Fibroblast of the aortic adventitia (primary cell): Measurements from ENCODE around the gene LIPC. TPM values are rescaled to one million over a fixed set of nuclear protein-coding genes. Genes with fewer than 3 reads are reported as not detected.

Experiments used
- DNase-seq: peaks from one replicate; pipeline ENCODE4 v3.0.0-alpha.2; 2010; ENCODE audit warnings: low read depth
- H3K4me3 ChIP-seq: 2 replicates; pipeline ENCODE4 v1.5.1; 2011; ENCODE audit warnings: low read depth, mild to moderate bottlenecking, control low read depth, low read length, moderate library complexity
- CTCF ChIP-seq: IDR thresholded peaks from 2 replicates; pipeline ENCODE4 v1.5.1; 2011; ENCODE audit warnings: mild to moderate bottlenecking, low read length, control low read depth, inconsistent platforms; ENCODE audit not compliant: insufficient read depth
- total RNA-seq: library from RNA; depleted of rRNA; stranded (reverse); fragments of >200 nt; gene quantifications from 2 replicates; pipeline ENCODE4 v1.2.3, GENCODE V29; 2012; ENCODE audit warnings: low replicate concordance

Gene LIPC
- total RNA-seq, 1 donor, result 0.90 TPM

DNA sequence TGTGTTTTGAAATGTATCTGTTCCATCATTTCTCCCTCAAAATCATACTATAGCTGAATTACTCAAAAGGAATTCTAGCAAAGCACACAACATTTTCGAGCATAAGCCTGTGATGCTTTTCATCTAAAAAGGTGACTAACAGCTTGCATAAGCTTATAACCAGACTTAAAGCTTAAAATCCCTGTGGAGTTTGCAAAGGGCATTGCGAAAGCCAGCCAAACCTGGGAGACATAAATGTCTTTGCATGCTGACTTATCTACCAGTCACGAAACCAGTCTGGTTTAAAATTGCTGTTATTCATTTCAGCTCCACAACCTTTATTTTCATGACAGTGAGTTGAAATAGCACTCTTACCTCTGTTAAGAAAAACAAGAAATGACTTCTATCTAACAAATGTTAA, 35.6 kb upstream of the LIPC start:
- H3K4me3 ChIP-seq, result no peak overlapping the region

GRCh38 chr15:58398071-58398470, 33.7 kb upstream of the LIPC start:
- no peak for TF ChIP-seq CTCF
- no peak overlapping the region for H3K4me3 ChIP-seq
- no peak for DNase-seq

More for the DNA sequence above, 35.6 kb upstream of the LIPC start:
- TF ChIP-seq CTCF, result no peak
- peak; percentile 98 for DNase-seq

GRCh38 chr15:58398643-58399042, 33.1 kb upstream of the LIPC start:
- no peak for TF ChIP-seq CTCF
- no peak overlapping the region for H3K4me3 ChIP-seq
- DNase-seq, result no peak

- DNase-seq, result no peak
- TF ChIP-seq CTCF, result no peak
Observed at GRCh38 chr15:58399739-58400138, 32.1 kb upstream of the LIPC start.

GRCh38 chr15:58401276-58401675, 30.5 kb upstream of the LIPC start:
- DNase-seq, result no peak
- no peak overlapping the region for H3K4me3 ChIP-seq
- TF ChIP-seq CTCF, result no peak

More at GRCh38 chr15:58399739-58400138, 32.1 kb upstream of the LIPC start:
- no peak overlapping the region for H3K4me3 ChIP-seq

- TF ChIP-seq CTCF, result no peak
- DNase-seq, result peak; percentile 83
- H3K4me3 ChIP-seq, result no peak overlapping the region
Observed at GRCh38 chr15:58401991-58402649, 29.7 kb upstream of the LIPC start.

DNA sequence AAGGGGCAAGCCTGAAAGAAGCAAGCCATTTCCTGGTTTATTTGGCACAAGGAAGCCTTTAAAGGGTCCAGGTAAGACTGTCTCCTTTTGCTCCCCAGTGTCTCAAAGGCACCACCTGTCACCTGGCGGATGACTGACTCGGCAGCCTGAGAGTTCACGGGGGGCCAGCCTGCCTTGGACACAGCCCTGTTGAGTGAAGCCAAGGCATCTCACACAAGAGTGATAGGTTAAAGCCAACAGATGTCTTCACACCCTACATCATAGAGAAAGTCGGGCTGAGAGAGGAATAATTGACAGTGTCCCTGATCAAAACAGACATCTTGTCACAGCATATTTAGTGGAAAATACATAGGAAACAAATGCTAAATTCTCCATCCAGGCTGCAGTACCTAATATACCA, 28.2 kb upstream of the LIPC start:
- no peak overlapping the region for H3K4me3 ChIP-seq
- DNase-seq, result no peak
- no peak for TF ChIP-seq CTCF
